SH-SY5Y (cell line): ENCODE results near the gene MED8.

Experiments used
- GATA2 ChIP-seq: IDR thresholded peaks from 2 replicates; pipeline ENCODE4 v1.6.1; 2011; ENCODE audit warnings: mild to moderate bottlenecking, low read depth, low read length
- GATA3 ChIP-seq: IDR thresholded peaks from 2 replicates; pipeline ENCODE4 v1.6.1; 2011; ENCODE audit warnings: low read depth, mild to moderate bottlenecking, low read length, moderate library complexity

DNA sequence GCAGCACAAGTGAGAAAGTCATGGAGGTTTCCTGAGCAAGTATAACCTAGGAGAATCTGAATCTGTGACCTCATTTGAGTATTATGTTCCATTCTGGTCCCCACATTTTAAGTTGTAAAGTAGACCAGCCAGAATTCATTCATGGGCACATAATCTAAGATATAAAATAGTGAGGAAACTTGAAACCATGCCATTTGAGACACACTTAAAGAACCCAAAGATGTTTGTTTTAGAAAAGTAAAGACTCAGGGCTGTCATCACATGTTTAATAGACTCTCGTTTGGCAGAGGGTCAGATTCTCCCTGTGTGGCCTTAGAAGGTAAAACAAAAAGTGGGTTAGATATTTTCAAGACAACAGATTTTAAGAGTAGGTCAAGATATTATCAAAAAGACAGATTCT lies 6.5 kb upstream of the MED8 start:
- no peak for TF ChIP-seq GATA2
- TF ChIP-seq GATA3 = no peak
